ENCODE measurements around the gene RCN2. TPM values are rescaled to one million over a fixed set of nuclear protein-coding genes. Genes with fewer than 3 reads are reported as not detected.
A peak's percentile ranks its signal among the peaks of the same experiment; 100 is the strongest.
"Not testable (repeated sequence)": the region's sequence is repeated elsewhere in the genome, so short reads cannot be mapped to it uniquely, and the experiment has no call there.

RCN2 gene
- polyA plus RNA-seq, 12 donors = 86.8 to 140 (median 125) TPM; not detected in 1

DNA sequence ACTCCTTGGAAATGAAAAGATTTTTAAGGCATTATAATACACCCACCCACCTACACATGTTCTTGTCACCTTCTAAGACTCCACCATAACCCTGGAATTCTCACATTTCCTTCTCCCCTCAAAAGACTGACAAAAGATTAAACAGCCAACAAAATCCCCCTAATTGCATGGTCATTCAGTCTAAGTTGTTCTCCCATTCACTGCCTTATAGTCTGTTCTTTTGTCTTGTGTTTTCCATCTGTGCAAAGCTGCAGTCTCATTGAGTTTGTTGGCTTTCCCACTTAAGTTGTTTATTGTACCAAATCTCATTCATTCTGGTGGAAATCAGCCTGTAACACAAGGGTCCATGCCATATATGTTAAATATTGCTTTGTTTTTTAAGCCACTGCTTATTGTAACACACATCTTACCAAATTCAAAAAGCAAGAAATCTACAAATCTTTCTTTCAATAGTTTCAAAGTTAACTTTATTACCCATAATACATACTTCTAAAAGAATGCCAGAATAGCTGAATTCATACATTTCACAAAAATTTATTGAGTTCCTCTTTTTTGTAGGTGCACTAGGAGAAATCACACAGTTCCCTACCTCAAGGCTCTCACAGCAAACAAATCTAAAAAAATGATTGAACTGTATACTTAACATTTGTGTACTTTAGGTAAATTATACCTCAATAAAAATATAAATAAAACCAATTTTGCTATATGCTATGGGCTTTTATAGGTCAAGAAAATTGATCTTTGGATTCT lies 2.4 kb upstream of the RCN2 start:
- no peak for DNase-seq

DNA sequence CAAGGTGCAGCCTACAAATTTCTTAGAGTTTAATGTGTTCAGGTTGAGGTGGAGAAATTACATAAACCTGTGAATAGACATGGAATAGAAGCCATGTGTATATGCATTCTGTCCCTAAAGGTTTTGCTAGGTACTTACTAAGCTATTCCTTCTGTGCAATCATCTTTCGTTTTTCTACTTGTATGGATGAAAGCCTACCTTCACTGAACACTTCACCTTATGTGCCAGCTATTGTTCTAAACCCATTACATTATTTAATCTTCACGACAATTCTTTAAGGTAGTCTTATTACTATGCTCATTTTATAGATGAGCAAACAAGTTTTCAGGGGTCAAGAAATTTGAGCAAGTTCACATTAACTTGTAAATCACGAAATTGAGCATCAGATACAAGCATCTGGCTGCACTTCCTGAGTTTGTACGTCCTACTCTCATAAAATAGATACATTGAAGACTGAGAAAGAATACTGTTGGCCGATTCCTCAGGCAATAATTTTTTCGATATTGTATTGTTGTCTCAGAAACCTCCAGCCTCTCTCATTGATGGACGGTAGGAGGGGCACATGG lies 635 bp upstream of the RCN2 start:
- DNase-seq = no peak

GRCh38 chr15:76932135-76932966 lies 802 bp downstream of the RCN2 start:
- peak; percentile 27 for DNase-seq

GRCh38 chr15:76935620-76936019 lies 4.1 kb downstream of the RCN2 start:
- DNase-seq = no peak

DNA sequence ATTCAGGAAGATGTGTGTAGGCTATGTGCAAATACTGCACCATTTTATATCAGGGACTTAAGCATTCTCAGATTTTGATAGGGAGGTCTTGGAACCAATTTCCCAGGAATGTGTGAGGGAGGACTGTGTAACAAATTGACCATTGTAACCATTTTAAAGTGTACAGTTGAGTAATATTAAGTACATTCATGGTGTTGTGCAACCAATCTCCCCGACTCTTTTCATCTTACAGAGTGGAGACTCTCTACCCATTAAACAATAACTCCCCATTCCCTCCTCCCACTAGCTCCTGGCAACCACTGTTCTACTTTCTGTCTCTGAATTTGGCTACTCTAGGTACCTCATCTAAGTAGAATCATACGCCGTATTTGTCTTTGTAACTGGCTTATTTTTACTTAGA lies 5.1 kb downstream of the RCN2 start:
- no peak for DNase-seq

GRCh38 chr15:76938752-76939151 lies 7.2 kb downstream of the RCN2 start:
- DNase-seq = no peak

GRCh38 chr15:76939715-76940114 lies 8.2 kb downstream of the RCN2 start:
- no peak for DNase-seq

- no peak for DNase-seq
These were observed 10.1 kb downstream of the RCN2 start for GRCh38 chr15:76941636-76942035.

GRCh38 chr15:76942331-76942730 lies 10.8 kb downstream of the RCN2 start:
- no peak for DNase-seq

- DNase-seq = no peak
These were observed 14.0 kb downstream of the RCN2 start for GRCh38 chr15:76945494-76946093.

DNA sequence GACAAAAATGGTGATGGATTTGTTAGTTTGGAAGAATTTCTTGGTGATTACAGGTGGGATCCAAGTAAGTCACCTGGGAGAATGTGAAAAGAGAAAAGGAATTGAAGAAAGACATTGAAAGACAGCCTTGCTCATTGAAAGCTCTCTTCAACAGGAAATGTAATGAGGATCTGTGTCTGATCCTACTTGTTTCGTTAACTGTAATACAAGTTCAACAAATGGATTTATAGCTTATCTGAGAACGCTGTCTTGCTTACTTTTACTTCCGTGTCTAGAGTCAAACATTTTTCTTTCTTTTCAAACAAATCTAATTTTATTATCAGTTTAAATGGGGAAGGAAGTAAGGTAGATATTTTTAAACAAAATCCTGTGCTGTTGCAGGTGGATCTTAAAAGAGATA lies 15.9 kb downstream of the RCN2 start:
- DNase-seq = no peak

GRCh38 chr15:76951220-76951619 lies 19.7 kb downstream of the RCN2 start:
- DNase-seq = no peak

DNA sequence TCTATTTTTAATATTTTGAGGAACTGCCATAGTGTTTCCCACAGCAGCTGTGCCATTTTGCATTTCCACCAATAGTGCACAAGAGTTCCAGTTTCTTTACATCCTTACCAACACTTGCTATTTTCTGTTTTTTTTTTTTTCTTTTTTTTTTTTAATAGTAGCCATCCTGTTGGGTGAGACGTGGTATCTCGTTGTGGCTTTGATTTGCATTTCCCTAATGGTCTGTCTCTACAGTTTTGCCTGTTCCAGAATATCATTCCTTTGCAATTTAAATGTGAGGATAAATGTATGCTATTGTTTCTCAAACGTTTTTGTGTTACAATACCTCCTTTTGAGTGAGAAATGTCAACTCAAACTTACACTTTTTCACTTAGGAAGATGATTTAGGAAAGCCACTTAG lies 22.4 kb downstream of the RCN2 start:
- no peak for DNase-seq

GRCh38 chr15:76954744-76955143 lies 23.2 kb downstream of the RCN2 start:
- DNase-seq = no peak

- DNase-seq = peak; percentile 51
These were observed 29.9 kb downstream of the RCN2 start for GRCh38 chr15:76961268-76962011.

DNA sequence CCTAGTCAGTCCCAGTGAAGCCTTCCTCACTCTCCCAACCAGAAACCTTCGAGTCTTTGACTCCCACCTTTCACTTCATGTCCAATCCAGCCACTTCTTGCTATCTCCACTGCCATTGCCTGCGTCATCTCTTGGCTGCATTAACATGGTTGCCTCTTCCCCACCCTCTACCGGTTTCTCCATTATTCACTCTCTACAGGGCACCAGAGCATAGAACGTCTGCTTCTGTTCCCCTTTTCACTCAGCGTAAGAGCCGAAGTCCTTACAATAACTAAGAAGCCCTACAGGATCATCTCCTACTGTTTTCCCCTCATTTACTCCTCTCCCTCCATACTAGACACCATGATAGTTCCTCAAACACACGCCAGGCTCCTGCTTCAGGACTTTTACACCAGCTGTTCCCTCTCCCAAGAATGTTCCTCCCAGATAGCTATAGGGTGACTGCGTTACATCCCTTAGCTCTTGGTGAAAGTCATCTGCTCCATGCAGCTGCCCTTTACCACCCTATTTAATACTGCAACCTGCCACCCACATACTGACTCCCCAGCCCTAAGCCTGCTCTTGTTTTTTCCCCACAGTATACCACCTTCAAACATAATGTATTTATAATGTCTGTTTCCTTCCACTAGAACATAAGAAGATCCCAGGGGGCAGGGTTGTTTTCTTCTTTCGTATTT lies 30.9 kb downstream of the RCN2 start:
- no peak for DNase-seq

DNA sequence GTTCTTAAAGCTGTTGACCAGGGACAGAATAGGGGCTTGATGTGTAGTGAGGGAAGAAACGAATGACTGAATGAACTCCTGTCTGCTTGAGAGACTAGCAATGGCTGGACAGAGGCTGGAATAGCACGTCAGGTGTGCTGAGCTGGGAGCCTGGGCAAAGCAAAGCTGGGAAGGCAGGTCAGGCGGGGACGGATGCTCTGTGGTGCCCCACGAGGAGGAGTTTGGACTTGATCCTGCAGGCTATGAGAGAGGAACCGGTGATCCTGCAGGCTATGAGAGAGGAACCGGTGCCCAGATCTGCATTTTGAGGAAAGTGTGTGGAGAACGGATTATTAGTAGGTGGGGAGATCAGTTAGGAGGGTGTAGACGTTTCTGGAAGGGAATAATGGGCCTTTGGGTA lies 32.0 kb downstream of the RCN2 start:
- DNase-seq = no peak

GRCh38 chr15:76964157-76964556 lies 32.6 kb downstream of the RCN2 start:
- DNase-seq = no peak

- DNase-seq = not testable (repeated sequence)
These were observed 34.5 kb downstream of the RCN2 start for GRCh38 chr15:76966051-76966450.

- no peak for DNase-seq
These were observed 35.5 kb downstream of the RCN2 start for GRCh38 chr15:76967067-76967466.

- no peak for DNase-seq
These were observed 36.8 kb downstream of the RCN2 start for GRCh38 chr15:76968306-76968705.

All from muscle of arm (tissue), 12 donors.